Measurements from ENCODE around the gene C1QC.

C1QC gene

DNA sequence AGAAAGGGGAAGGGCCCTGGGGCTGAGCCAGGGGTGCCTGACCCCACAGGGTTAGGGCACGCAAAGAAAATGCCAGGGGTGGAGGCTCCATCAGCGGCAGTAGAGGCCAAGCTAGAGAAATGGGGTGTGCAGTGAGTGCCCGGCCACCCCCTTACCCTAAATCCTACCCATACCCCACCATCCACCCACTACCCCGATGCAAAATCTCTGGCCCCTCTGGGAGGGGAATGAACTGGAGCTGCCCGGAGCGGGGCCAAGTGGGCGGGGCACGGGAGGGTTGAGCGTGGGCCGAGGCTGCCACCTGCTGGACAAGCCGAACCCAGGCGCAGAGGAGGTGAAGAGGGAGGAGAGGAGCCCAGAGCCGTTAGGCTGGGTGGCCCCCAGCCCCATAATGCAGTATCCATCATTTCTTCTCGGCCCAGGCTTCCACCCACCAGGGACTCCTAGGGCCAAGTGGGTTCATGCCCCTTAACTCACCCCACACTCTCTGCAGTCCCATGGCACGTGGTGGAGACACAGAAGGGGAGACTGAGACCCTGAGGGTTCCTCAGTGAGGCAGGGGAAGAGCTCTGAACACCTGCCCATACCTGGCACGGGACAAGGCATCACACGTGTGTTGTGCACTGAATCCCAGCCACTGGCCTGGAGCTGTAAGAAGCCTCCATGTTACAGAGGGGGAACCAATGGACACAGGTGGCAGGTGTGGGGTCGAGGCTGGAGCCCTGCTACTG, 1.4 kb upstream of the C1QC start:
- DNase-seq (ENCODE audit: low spot score) (no peak), ATAC-seq (ENCODE audit: low read depth) (peak; percentile 79)
- no peaks in the 10 kb centered on the region for H3K9me3 ChIP-seq (ENCODE audit: severe bottlenecking)
- H3K36me3 ChIP-seq (ENCODE audit: low read depth), result no peaks in the 10 kb centered on the region
- H3K27ac ChIP-seq (ENCODE audit: poor library complexity, severe bottlenecking), result no peak overlapping the region
- H3K27me3 ChIP-seq (ENCODE audit: insufficient read depth, poor library complexity, severe bottlenecking), result no peaks in the 10 kb centered on the region
- no peaks in the 10 kb centered on the region for H3K4me1 ChIP-seq (ENCODE audit: insufficient read depth, poor library complexity, severe bottlenecking)
- TF ChIP-seq, protein P1, sequence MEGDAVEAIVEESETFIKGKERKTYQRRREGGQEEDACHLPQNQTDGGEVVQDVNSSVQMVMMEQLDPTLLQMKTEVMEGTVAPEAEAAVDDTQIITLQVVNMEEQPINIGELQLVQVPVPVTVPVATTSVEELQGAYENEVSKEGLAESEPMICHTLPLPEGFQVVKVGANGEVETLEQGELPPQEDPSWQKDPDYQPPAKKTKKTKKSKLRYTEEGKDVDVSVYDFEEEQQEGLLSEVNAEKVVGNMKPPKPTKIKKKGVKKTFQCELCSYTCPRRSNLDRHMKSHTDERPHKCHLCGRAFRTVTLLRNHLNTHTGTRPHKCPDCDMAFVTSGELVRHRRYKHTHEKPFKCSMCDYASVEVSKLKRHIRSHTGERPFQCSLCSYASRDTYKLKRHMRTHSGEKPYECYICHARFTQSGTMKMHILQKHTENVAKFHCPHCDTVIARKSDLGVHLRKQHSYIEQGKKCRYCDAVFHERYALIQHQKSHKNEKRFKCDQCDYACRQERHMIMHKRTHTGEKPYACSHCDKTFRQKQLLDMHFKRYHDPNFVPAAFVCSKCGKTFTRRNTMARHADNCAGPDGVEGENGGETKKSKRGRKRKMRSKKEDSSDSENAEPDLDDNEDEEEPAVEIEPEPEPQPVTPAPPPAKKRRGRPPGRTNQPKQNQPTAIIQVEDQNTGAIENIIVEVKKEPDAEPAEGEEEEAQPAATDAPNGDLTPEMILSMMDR (IDR thresholded peaks at IDR 0.05; ENCODE audit: poor library complexity, severe bottlenecking), result peak; percentile 89
- no peak overlapping the region for H3K4me3 ChIP-seq (ENCODE audit: severe bottlenecking)

DNA sequence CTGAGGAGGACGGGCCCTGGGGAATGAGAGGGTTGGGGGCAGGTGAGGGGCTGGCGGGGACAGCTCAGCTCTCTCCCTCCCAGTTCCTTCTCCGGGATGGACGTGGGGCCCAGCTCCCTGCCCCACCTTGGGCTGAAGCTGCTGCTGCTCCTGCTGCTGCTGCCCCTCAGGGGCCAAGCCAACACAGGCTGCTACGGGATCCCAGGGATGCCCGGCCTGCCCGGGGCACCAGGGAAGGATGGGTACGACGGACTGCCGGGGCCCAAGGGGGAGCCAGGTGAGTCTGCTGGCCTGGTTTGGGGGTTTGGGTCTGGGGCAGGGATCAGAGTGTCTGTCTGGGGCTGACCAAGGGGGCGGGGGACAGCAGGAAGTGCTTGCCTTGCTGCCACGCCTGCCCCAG, 495 bp downstream of the C1QC start:
- ATAC-seq (ENCODE audit: low read depth), result no peak
- TF ChIP-seq, protein P1 (IDR thresholded peaks at IDR 0.05; ENCODE audit: poor library complexity, severe bottlenecking), result no peak
- H3K36me3 ChIP-seq (ENCODE audit: low read depth), result no peaks in the 10 kb centered on the region
- no peak overlapping the region for H3K4me3 ChIP-seq (ENCODE audit: severe bottlenecking)
- no peaks in the 10 kb centered on the region for H3K4me1 ChIP-seq (ENCODE audit: insufficient read depth, poor library complexity, severe bottlenecking)
- no peaks in the 10 kb centered on the region for H3K9me3 ChIP-seq (ENCODE audit: severe bottlenecking)
- no peak overlapping the region for H3K27ac ChIP-seq (ENCODE audit: poor library complexity, severe bottlenecking)
- no peaks in the 10 kb centered on the region for H3K27me3 ChIP-seq (ENCODE audit: insufficient read depth, poor library complexity, severe bottlenecking)
- DNase-seq (ENCODE audit: low spot score), result no peak

DNA sequence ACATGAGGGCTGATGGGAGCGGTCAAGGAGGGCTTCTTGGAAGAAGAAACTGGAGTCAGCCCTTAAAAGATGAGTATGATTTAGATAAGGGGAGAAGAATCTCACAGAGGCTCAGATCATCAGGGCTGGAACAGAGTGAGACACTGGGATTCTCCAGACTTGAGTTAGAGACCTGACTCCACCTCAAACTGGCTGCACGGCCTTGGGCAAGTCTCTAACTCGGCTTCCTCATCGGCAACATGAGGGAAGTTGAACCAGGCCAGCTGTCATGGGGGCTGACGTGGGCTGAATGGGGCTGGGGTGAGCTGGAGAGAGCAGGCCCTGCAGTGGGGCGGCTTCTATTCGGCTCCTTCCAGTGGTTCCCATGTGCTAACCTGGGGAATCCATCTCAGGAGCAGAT, 2.5 kb downstream of the C1QC start:
- H3K36me3 ChIP-seq (ENCODE audit: low read depth), result no peaks in the 10 kb centered on the region
- H3K4me1 ChIP-seq (ENCODE audit: insufficient read depth, poor library complexity, severe bottlenecking), result no peaks in the 10 kb centered on the region
- no peak for DNase-seq (ENCODE audit: low spot score)
- no peak overlapping the region for H3K4me3 ChIP-seq (ENCODE audit: severe bottlenecking)
- TF ChIP-seq, protein P1 (IDR thresholded peaks at IDR 0.05; ENCODE audit: poor library complexity, severe bottlenecking), result no peak
- ATAC-seq (ENCODE audit: low read depth), result no peak
- H3K27ac ChIP-seq (ENCODE audit: poor library complexity, severe bottlenecking), result no peak overlapping the region
- H3K9me3 ChIP-seq (ENCODE audit: severe bottlenecking), result no peaks in the 10 kb centered on the region
- no peaks in the 10 kb centered on the region for H3K27me3 ChIP-seq (ENCODE audit: insufficient read depth, poor library complexity, severe bottlenecking)

DNA sequence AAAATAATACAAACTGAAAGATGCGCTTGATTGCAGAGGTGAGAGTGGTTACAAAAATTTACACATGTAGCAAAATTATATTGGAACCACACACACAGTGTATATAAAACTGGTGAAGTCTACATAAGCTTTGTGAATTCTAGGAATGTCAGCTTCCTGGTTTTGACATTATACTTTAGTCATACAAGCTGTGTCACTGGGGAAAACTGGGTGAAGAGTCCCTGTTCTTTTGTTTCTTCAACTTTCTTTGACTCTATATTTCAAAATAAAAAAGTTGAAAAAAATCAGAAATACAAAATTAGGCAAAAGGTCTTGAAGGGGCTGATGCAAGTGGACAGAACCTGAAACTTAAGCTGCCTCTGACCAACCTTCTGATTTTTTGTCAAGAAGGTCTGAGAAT, 3.0 kb downstream of the C1QC start:
- Histone ChIP-seq H3K36me3 (ENCODE audit: low read depth) (no peaks in the 10 kb centered on the region), H3K27me3 (ENCODE audit: insufficient read depth, poor library complexity, severe bottlenecking) (no peaks in the 10 kb centered on the region), H3K4me1 (ENCODE audit: insufficient read depth, poor library complexity, severe bottlenecking) (no peaks in the 10 kb centered on the region), H3K27ac (ENCODE audit: poor library complexity, severe bottlenecking) (no peak overlapping the region), H3K9me3 (ENCODE audit: severe bottlenecking) (no peaks in the 10 kb centered on the region), H3K4me3 (ENCODE audit: severe bottlenecking) (no peak overlapping the region)
- TF ChIP-seq, protein P1 (IDR thresholded peaks at IDR 0.05; ENCODE audit: poor library complexity, severe bottlenecking), result no peak
- ATAC-seq (ENCODE audit: low read depth) (no peak), DNase-seq (ENCODE audit: low spot score) (no peak)

DNA sequence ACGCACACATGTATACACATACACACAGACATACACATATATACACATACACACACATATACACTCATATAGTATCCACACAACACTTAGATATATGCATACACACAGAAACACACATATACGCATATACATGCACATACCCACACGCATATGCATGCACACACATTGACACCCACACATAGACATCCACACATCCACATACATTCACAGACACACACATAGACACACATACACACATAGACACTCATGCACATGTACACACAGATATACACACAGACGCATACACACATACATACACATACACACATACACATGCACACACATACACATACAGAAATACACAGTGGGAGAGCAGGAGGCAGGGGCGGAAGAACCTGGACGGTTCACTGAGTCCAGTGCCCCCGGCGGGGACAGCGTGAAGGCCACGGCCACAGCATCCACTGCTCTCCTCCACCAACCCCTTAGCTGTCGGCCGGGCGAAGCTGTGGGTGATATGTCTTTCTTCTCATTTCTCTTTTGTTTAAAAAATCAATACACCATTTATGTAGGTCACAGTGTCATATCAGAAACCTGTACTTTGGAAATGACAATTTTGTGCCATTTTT, 6.8 kb downstream of the C1QC start:
- Histone ChIP-seq H3K4me3 (ENCODE audit: severe bottlenecking) (no peak overlapping the region), H3K27me3 (ENCODE audit: insufficient read depth, poor library complexity, severe bottlenecking) (peaks cover 12% of the 10 kb centered on the region), H3K36me3 (ENCODE audit: low read depth) (no peaks in the 10 kb centered on the region), H3K9me3 (ENCODE audit: severe bottlenecking) (no peaks in the 10 kb centered on the region), H3K4me1 (ENCODE audit: insufficient read depth, poor library complexity, severe bottlenecking) (no peaks in the 10 kb centered on the region), H3K27ac (ENCODE audit: poor library complexity, severe bottlenecking) (no peak overlapping the region)
- TF ChIP-seq, protein P1 (IDR thresholded peaks at IDR 0.05; ENCODE audit: poor library complexity, severe bottlenecking), result no peak
- ATAC-seq (ENCODE audit: low read depth), result no peak
- no peak for DNase-seq (ENCODE audit: low spot score)
